GM12878 (cell line): ENCODE measurements around the gene IGFLR1. TPM values are rescaled to one million over a fixed set of nuclear protein-coding genes. Genes with fewer than 3 reads are reported as not detected.

Source experiments
- BMI1 ChIP-seq: fragments of 450-650 bp; IDR thresholded peaks from 2 replicates; pipeline ENCODE4 v1.6.1; 2016; ENCODE audit warnings: mild to moderate bottlenecking, moderate library complexity, borderline replicate concordance
- CREB1 ChIP-seq: IDR thresholded peaks from 2 replicates; pipeline ENCODE4 v1.6.1; 2012; ENCODE audit warnings: low read depth, mild to moderate bottlenecking, inconsistent platforms
- GATAD2B ChIP-seq: fragments of 450-650 bp; conservative IDR thresholded peaks from 2 replicates; pipeline ENCODE4 v1.6.1; 2017; ENCODE audit warnings: low read depth, mild to moderate bottlenecking, moderate library complexity
- HDGF ChIP-seq: fragments of 450-650 bp; IDR thresholded peaks from 2 replicates; pipeline ENCODE4 v1.6.1; 2016; ENCODE audit warnings: antibody characterized with exemption
- MXI1 ChIP-seq: fragments of 150-350 bp; IDR thresholded peaks from 2 replicates; pipeline ENCODE4 v1.6.1; 2011; ENCODE audit warnings: low read depth, mild to moderate bottlenecking, inconsistent platforms, low read length, improper control_type of control experiment
- MYB ChIP-seq: fragments of 150-350 bp; IDR thresholded peaks from 2 replicates; pipeline ENCODE4 v1.6.1; 2014; ENCODE audit warnings: mild to moderate bottlenecking, low read depth, low read length, borderline replicate concordance
- NR2C2 ChIP-seq: IDR thresholded peaks from 2 replicates; pipeline ENCODE4 v1.6.1; 2011; ENCODE audit warnings: borderline replicate concordance, low read depth; ENCODE audit not compliant: control insufficient read depth, insufficient read length
- POLR2AphosphoS5 ChIP-seq: IDR thresholded peaks from 2 replicates; pipeline ENCODE4 v1.6.1; 2011; ENCODE audit warnings: mild to moderate bottlenecking, low read length, inconsistent platforms
- RELA ChIP-seq: fragments of 450-650 bp; IDR thresholded peaks from 2 replicates; pipeline ENCODE4 v1.8.0; 2014; ENCODE audit warnings: borderline replicate concordance; ENCODE audit not compliant: partially characterized antibody
- SMAD1 ChIP-seq: fragments of 450-650 bp; IDR thresholded peaks from 2 replicates; pipeline ENCODE4 v1.6.1; 2018; ENCODE audit warnings: mild to moderate bottlenecking, low read depth; ENCODE audit not compliant: partially characterized antibody
- SMARCA5 ChIP-seq: fragments of 450-650 bp; IDR thresholded peaks from 2 replicates; pipeline ENCODE4 v1.6.1; 2017; ENCODE audit warnings: mild to moderate bottlenecking
- ZNF217 ChIP-seq: fragments of 450-650 bp; IDR thresholded peaks from 2 replicates; pipeline ENCODE4 v1.6.1; 2017; ENCODE audit warnings: antibody characterized with exemption, mild to moderate bottlenecking
- polyA plus RNA-seq, 11 experiments: library from polyadenylated mRNA; depleted of rRNA in 4 of 11; unstranded in 6 of 11; stranded (reverse) in 5 of 11; fragments of >200 nt; fragmentation: Nextera tagmentation in 4 of 11; fragmentation: Illumina TruSeq in 1 of 11; extraction: Ambion mirVana in 4 of 11; extraction: Trizol in 1 of 11; gene quantifications; 1 replicate in 1 of 11; 2 replicates in 10 of 11; pipeline versions ENCODE4 v1.2.1 to v1.2.3, GENCODE V29; 2011 to 2016; ENCODE audit warnings: inconsistent platforms in 2 of 11, missing spikeins in 2 of 11, low read depth in 1 of 11
- total RNA-seq, 4 experiments: library from RNA; depleted of rRNA in 3 of 4; stranded (reverse); fragments of >200 nt in 3 of 4; fragmentation: Illumina TruSeq in 1 of 4; extraction: Trizol in 1 of 4; gene quantifications; 2 replicates each; pipeline versions ENCODE4 v1.2.1 to v1.2.3, GENCODE V29; 2013 to 2021
- TF ChIP-seq, protein P1 (sequence below): fragments of 450-650 bp; IDR thresholded peaks from 2 replicates; pipeline ENCODE4 v1.6.1; 2017; ENCODE audit warnings: mild to moderate bottlenecking, moderate library complexity
- TF ChIP-seq, protein P2 (sequence below): IDR thresholded peaks from 2 replicates; pipeline ENCODE4 v1.6.1; 2012; ENCODE audit warnings: low read depth, low read length, improper control_type of control experiment
- TF ChIP-seq, protein P3 (sequence below): IDR thresholded peaks from 2 replicates; pipeline ENCODE4 v1.6.1; 2012; ENCODE audit warnings: low read depth, low read length, improper control_type of control experiment
- TF ChIP-seq, protein P4 (sequence below): fragments of 450-650 bp; IDR thresholded peaks from 2 replicates; pipeline ENCODE4 v1.6.1; 2017; ENCODE audit warnings: mild to moderate bottlenecking
- TF ChIP-seq, protein P5 (sequence below): fragments of 150-350 bp; IDR thresholded peaks from 2 replicates; pipeline ENCODE4 v1.6.1; 2014; ENCODE audit warnings: mild to moderate bottlenecking, low read depth, low read length
- TF ChIP-seq, protein P6 (sequence below): fragments of 450-650 bp; IDR thresholded peaks from 2 replicates; pipeline ENCODE4 v1.6.1; 2017; ENCODE audit warnings: borderline replicate concordance

IGFLR1 gene
- total and polyA plus RNA-seq, 10 of the 15 experiments (the other 5 are each of a cell fraction or from before 2014, with no cell fraction given) = 2.5 to 39.9 (median 24.8) TPM

DNA sequence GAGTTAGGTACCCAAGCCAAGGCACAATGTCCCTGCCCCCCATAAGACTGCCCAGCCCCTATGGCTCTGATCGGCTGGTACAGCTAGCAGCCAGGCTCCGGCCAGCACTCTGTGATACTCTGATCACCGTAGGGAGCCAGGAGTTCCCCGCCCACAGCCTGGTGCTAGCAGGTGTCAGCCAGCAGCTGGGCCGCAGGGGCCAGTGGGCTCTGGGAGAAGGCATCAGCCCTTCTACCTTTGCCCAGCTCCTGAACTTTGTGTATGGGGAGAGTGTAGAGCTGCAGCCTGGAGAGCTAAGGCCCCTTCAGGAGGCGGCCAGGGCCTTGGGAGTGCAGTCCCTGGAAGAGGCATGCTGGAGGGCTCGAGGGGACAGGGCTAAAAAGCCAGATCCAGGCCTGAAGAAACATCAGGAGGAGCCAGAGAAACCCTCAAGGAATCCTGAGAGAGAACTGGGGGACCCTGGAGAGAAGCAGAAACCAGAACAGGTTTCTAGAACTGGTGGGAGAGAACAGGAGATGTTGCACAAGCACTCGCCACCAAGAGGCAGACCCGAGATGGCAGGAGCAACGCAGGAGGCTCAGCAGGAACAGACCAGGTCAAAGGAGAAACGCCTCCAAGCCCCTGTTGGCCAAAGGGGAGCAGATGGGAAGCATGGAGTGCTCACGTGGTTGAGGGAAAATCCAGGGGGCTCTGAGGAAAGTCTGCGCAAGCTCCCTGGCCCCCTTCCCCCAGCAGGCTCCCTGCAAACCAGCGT is 27.5 kb downstream of the IGFLR1 start (continued):
- no peak for TF ChIP-seq GATAD2B
- TF ChIP-seq RELA = no peak
- no peak for TF ChIP-seq ZNF217
- TF ChIP-seq SMAD1 = no peak
- TF ChIP-seq, protein P1, sequence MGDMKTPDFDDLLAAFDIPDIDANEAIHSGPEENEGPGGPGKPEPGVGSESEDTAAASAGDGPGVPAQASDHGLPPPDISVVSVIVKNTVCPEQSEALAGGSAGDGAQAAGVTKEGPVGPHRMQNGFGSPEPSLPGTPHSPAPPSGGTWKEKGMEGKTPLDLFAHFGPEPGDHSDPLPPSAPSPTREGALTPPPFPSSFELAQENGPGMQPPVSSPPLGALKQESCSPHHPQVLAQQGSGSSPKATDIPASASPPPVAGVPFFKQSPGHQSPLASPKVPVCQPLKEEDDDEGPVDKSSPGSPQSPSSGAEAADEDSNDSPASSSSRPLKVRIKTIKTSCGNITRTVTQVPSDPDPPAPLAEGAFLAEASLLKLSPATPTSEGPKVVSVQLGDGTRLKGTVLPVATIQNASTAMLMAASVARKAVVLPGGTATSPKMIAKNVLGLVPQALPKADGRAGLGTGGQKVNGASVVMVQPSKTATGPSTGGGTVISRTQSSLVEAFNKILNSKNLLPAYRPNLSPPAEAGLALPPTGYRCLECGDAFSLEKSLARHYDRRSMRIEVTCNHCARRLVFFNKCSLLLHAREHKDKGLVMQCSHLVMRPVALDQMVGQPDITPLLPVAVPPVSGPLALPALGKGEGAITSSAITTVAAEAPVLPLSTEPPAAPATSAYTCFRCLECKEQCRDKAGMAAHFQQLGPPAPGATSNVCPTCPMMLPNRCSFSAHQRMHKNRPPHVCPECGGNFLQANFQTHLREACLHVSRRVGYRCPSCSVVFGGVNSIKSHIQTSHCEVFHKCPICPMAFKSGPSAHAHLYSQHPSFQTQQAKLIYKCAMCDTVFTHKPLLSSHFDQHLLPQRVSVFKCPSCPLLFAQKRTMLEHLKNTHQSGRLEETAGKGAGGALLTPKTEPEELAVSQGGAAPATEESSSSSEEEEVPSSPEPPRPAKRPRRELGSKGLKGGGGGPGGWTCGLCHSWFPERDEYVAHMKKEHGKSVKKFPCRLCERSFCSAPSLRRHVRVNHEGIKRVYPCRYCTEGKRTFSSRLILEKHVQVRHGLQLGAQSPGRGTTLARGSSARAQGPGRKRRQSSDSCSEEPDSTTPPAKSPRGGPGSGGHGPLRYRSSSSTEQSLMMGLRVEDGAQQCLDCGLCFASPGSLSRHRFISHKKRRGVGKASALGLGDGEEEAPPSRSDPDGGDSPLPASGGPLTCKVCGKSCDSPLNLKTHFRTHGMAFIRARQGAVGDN = no peak
- no peak for TF ChIP-seq SMARCA5
- no peak for TF ChIP-seq CREB1
- no peak for TF ChIP-seq MYB
- TF ChIP-seq, protein P2, sequence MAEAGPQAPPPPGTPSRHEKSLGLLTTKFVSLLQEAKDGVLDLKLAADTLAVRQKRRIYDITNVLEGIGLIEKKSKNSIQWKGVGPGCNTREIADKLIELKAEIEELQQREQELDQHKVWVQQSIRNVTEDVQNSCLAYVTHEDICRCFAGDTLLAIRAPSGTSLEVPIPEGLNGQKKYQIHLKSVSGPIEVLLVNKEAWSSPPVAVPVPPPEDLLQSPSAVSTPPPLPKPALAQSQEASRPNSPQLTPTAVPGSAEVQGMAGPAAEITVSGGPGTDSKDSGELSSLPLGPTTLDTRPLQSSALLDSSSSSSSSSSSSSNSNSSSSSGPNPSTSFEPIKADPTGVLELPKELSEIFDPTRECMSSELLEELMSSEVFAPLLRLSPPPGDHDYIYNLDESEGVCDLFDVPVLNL = no peak
- TF ChIP-seq, protein P3, sequence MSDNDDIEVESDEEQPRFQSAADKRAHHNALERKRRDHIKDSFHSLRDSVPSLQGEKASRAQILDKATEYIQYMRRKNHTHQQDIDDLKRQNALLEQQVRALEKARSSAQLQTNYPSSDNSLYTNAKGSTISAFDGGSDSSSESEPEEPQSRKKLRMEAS = no peak
- no peak for TF ChIP-seq BMI1
- TF ChIP-seq, protein P4, sequence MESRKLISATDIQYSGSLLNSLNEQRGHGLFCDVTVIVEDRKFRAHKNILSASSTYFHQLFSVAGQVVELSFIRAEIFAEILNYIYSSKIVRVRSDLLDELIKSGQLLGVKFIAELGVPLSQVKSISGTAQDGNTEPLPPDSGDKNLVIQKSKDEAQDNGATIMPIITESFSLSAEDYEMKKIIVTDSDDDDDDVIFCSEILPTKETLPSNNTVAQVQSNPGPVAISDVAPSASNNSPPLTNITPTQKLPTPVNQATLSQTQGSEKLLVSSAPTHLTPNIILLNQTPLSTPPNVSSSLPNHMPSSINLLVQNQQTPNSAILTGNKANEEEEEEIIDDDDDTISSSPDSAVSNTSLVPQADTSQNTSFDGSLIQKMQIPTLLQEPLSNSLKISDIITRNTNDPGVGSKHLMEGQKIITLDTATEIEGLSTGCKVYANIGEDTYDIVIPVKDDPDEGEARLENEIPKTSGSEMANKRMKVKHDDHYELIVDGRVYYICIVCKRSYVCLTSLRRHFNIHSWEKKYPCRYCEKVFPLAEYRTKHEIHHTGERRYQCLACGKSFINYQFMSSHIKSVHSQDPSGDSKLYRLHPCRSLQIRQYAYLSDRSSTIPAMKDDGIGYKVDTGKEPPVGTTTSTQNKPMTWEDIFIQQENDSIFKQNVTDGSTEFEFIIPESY = no peak
- no peak for TF ChIP-seq NR2C2
- TF ChIP-seq MXI1 = no peak
- TF ChIP-seq POLR2AphosphoS5 = no peak
- TF ChIP-seq HDGF = no peak
- TF ChIP-seq, protein P5, sequence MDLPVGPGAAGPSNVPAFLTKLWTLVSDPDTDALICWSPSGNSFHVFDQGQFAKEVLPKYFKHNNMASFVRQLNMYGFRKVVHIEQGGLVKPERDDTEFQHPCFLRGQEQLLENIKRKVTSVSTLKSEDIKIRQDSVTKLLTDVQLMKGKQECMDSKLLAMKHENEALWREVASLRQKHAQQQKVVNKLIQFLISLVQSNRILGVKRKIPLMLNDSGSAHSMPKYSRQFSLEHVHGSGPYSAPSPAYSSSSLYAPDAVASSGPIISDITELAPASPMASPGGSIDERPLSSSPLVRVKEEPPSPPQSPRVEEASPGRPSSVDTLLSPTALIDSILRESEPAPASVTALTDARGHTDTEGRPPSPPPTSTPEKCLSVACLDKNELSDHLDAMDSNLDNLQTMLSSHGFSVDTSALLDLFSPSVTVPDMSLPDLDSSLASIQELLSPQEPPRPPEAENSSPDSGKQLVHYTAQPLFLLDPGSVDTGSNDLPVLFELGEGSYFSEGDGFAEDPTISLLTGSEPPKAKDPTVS = no peak
- TF ChIP-seq, protein P6, sequence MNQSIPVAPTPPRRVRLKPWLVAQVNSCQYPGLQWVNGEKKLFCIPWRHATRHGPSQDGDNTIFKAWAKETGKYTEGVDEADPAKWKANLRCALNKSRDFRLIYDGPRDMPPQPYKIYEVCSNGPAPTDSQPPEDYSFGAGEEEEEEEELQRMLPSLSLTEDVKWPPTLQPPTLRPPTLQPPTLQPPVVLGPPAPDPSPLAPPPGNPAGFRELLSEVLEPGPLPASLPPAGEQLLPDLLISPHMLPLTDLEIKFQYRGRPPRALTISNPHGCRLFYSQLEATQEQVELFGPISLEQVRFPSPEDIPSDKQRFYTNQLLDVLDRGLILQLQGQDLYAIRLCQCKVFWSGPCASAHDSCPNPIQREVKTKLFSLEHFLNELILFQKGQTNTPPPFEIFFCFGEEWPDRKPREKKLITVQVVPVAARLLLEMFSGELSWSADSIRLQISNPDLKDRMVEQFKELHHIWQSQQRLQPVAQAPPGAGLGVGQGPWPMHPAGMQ = no peak
